HepG2 (cell line): ENCODE data around the gene PLEKHM2. TPM values are rescaled to one million over a fixed set of nuclear protein-coding genes. Genes with fewer than 3 reads are reported as not detected.

ENCODE experiments used
- ATAC-seq: fragments of 200-7000 bp; cut with Tn5 transposase; 3 replicates; pipeline ENCODE4 v1.9.1; 2020; ENCODE audit warnings: mild to moderate bottlenecking, moderate library complexity
- BruUV-seq: library from RNA; stranded (reverse); fragments of 400-500 nt; replicated peaks from 2 replicates; lab custom pipeline; 2021; lab: Mats Ljungman, UMichigan
- CTCF ChIA-PET: fragments of 300-600 bp; formaldehyde crosslinking; extraction: SDS; loops from one replicate; lab custom pipeline; 2021; ENCODE audit warnings: low total read pairs, inconsistent platforms, low intra/inter-chr PET ratio; lab: Yijun Ruan, JAX
- POLR2A ChIA-PET: fragments of 350-600 bp; sonication (Branson Sonifier 250); formaldehyde crosslinking; loops from one replicate; lab custom pipeline; 2020; ENCODE audit warnings: antibody characterized with exemption, inconsistent platforms; lab: Yijun Ruan, JAX
- DNase-seq: peaks from one replicate; pipeline ENCODE4 v3.0.0-alpha.2; 2015; ENCODE audit warnings: low spot score
- FAIRE-seq: peaks from 3 replicates; lab custom pipeline; 2011; peaks lifted over from hg19 to GRCh38; lab: Jason Lieb, UNC
- H2AFZ ChIP-seq: one replicate; pipeline ENCODE4 v1.6.1; 2011; ENCODE audit warnings: low read length, inconsistent platforms
- H3K27ac ChIP-seq: fragments of 300-600 bp; 3 replicates; pipeline ENCODE4 v1.8.0; 2011; ENCODE audit warnings: mixed run types, mild to moderate bottlenecking, mixed read lengths, low read length, inconsistent platforms; ENCODE audit not compliant: insufficient read depth; ENCODE audit errors: extremely low read length
- H3K27me3 ChIP-seq, 2 experiments: fragments of 200-600 bp in 1 of 2; 2 replicates in 1 of 2; 3 replicates in 1 of 2; pipeline versions ENCODE4 v1.6.0 to v1.8.0; 2011; ENCODE audit warnings: low read length in 2 of 2, mild to moderate bottlenecking in 2 of 2, moderate library complexity in 2 of 2, inconsistent platforms in 1 of 2; ENCODE audit not compliant: insufficient read depth in 2 of 2, control insufficient read depth in 1 of 2
- H3K36me3 ChIP-seq, 2 experiments: fragments of 200-600 bp in 1 of 2; replicated peaks in 1 of 2; 2 replicates in 1 of 2; 3 replicates in 1 of 2; pipeline versions ENCODE4 v1.5.1 to v1.8.0; 2011; ENCODE audit warnings: low read length in 2 of 2, inconsistent platforms in 1 of 2; ENCODE audit not compliant: insufficient read depth in 2 of 2, control insufficient read depth in 1 of 2
- H3K4me1 ChIP-seq: 2 replicates; pipeline ENCODE4 v1.5.1; 2012; ENCODE audit warnings: low read length, inconsistent platforms; ENCODE audit not compliant: insufficient read depth
- H3K4me2 ChIP-seq: 2 replicates; pipeline ENCODE4 v1.6.0; 2011; ENCODE audit warnings: low read depth, low read length, inconsistent platforms
- H3K4me3 ChIP-seq, 3 experiments: fragments of 200-600 bp in 1 of 3; sonication (generic), shearing (Covaris generic) in 1 of 3; replicated peaks in 1 of 3; 2 replicates each; pipeline ENCODE4 v1.5.1; 2011 to 2016; ENCODE audit warnings: low read length in 3 of 3, inconsistent platforms in 2 of 3, low read depth in 2 of 3, mild to moderate bottlenecking in 2 of 3, control low read depth in 1 of 3, mixed read lengths in 1 of 3; ENCODE audit not compliant: insufficient read depth in 1 of 3
- H3K79me2 ChIP-seq: one replicate; pipeline ENCODE4 v1.6.1; 2011; ENCODE audit warnings: low read length, inconsistent platforms; ENCODE audit not compliant: insufficient read depth
- H3K9ac ChIP-seq: 2 replicates; pipeline ENCODE4 v1.6.0; 2011; ENCODE audit warnings: mild to moderate bottlenecking, low read depth, low read length, inconsistent platforms; ENCODE audit not compliant: insufficient read depth
- H3K9me3 ChIP-seq: 2 replicates; pipeline ENCODE4 v1.5.1; 2012; ENCODE audit warnings: mild to moderate bottlenecking, low read length
- H4K20me1 ChIP-seq: 2 replicates; pipeline ENCODE4 v1.6.0; 2011; ENCODE audit warnings: inconsistent platforms, mild to moderate bottlenecking, low read length, moderate library complexity; ENCODE audit not compliant: insufficient read depth
- BCL3 ChIP-seq: sonication (generic); formaldehyde crosslinking; IDR thresholded peaks from 2 replicates; pipeline ENCODE4 v1.5.1; 2020; ENCODE audit warnings: mild to moderate bottlenecking, missing genetic modification reagents, moderate library complexity
- CEBPB ChIP-seq: IDR thresholded peaks from 2 replicates; pipeline ENCODE4 v1.6.1; 2011; ENCODE audit warnings: low read depth, low read length, improper control_type of control experiment, borderline replicate concordance
- ELF4 ChIP-seq: sonication (generic); formaldehyde crosslinking; IDR thresholded peaks from 2 replicates; pipeline ENCODE4 v1.5.0; 2020; ENCODE audit warnings: missing genetic modification reagents, mild to moderate bottlenecking, moderate library complexity, borderline replicate concordance
- RCOR2 ChIP-seq: IDR thresholded peaks from 2 replicates; pipeline ENCODE4 v1.6.1; 2016; ENCODE audit warnings: missing biosample characterization, missing genetic modification reagents
- ZFP41 ChIP-seq: sonication (generic); formaldehyde crosslinking; IDR thresholded peaks from 2 replicates; pipeline ENCODE4 v1.4.0; 2020; ENCODE audit warnings: mild to moderate bottlenecking, missing genetic modification reagents, borderline replicate concordance
- ZNF17 ChIP-seq: sonication (generic); formaldehyde crosslinking; IDR thresholded peaks from 2 replicates; pipeline ENCODE4 v1.5.0; 2020; ENCODE audit warnings: mild to moderate bottlenecking, missing genetic modification reagents
- WGBS: methylation state at CpG from one replicate; pipeline ENCODE4 v1.1.6; 2017; ENCODE audit warnings: low lambda C conversion rate; 5-methylcytosine and 5-hydroxymethylcytosine counted together
- in situ Hi-C: cut with HindIII; loops from 2 replicates; pipeline ENCODE4 v1.10.0; 2017; ENCODE audit warnings: low pct_unique_long_range_greater_than_20kb; ENCODE audit not compliant: extremely low pct_ligation_motif_present
- intact Hi-C: fragments of 100-400 bp; cut with micrococcal nuclease; formaldehyde crosslinking; loops from one replicate; pipeline ENCODE4 v1.10.0; 2022; ENCODE audit not compliant: unreplicated experiment
- polyA plus RNA-seq, 8 experiments: library from polyadenylated mRNA; depleted of rRNA in 3 of 8; stranded (reverse) in 7 of 8; unstranded in 1 of 8; fragments of >200 nt; fragmentation: Illumina TruSeq in 4 of 8; extraction: Trizol in 4 of 8; gene quantifications; 2 replicates each; pipeline versions ENCODE4 v1.2.1 to v1.2.3, GENCODE V29; 2011 to 2016; ENCODE audit warnings: low read depth in 4 of 8, missing spikeins in 1 of 8, mixed read lengths in 1 of 8; ENCODE audit not compliant: insufficient read depth in 1 of 8
- total RNA-seq, 5 experiments: library from RNA; depleted of rRNA; stranded (reverse); fragments of >200 nt; fragmentation: Illumina TruSeq; extraction: Trizol; gene quantifications; 2 replicates each; pipeline ENCODE4 v1.2.3, GENCODE V29; 2016; ENCODE audit warnings: low read depth in 1 of 5

Gene PLEKHM2
- total and polyA plus RNA-seq, 2 of the 13 experiments (the other 11 are each of a cell fraction or from before 2014, with no cell fraction given), result 16.5 to 27.3 TPM

GRCh38 chr1:15660151-15660550 lies 24.0 kb upstream of the PLEKHM2 start:
- intact Hi-C loops, result no loop called here
- TF ChIP-seq CEBPB (0 out of 2 replicates have a peak, but pooled peaks have one; percentile 11), ELF4 (CRISPR knock-in tag) (no peak)
- TF ChIP-seq, all 625 proteins: peak for 1
- DNase-seq, result no peak
- ChIA-PET CTCF (no interaction called here), POLR2A (no interaction called here)
- Histone ChIP-seq H3K4me2 (no peak overlapping the region), H3K27ac (no peak overlapping the region), H3K4me3 (no peak overlapping the region), H3K9ac (no peak overlapping the region), H2AFZ (no peak overlapping the region), H3K9me3 (no peaks in the 10 kb centered on the region), H3K79me2 (no peaks in the 10 kb centered on the region), H4K20me1 (no peaks in the 10 kb centered on the region), H3K27me3 (no peaks in the 10 kb centered on the region), H3K36me3 (peaks cover 29 to 64% of the 10 kb centered on the region in 2 experiments), H3K4me1 (no peaks in the 10 kb centered on the region)
- in situ Hi-C loops, result no loop called here
- WGBS, result 90% methylated on average over 3 of the region's 3 CpGs
- no peak for FAIRE-seq
- no TSS peak for BruUV-seq
- no peak for ATAC-seq

- CTCF ChIA-PET, result no interaction called here
- no peaks in the 10 kb centered on the region for H4K20me1 ChIP-seq
- no peak overlapping the region for H2AFZ ChIP-seq
- 0 out of 2 replicates have a peak, but pooled peaks cover 2% of the 10 kb centered on the region for H3K4me1 ChIP-seq
- no peak for DNase-seq
- no peak for ATAC-seq
- 90% methylated on average over 2 of the region's 2 CpGs for WGBS
- H3K36me3 ChIP-seq, result peaks cover 21 to 46% of the 10 kb centered on the region in 2 experiments
- H3K27me3 ChIP-seq, result no peaks in the 10 kb centered on the region
- H3K9ac ChIP-seq, result no peak overlapping the region
- no peaks in the 10 kb centered on the region for H3K9me3 ChIP-seq
- in situ Hi-C loops (no loop called here), intact Hi-C loops (no loop called here)
- TF ChIP-seq RCOR2 (no peak), ZNF17 (CRISPR knock-in tag) (no peak), ZFP41 (CRISPR knock-in tag) (no peak), BCL3 (CRISPR knock-in tag) (no peak)
- H3K79me2 ChIP-seq, result no peaks in the 10 kb centered on the region
- BruUV-seq, result no TSS peak
- H3K27ac ChIP-seq, result no peak overlapping the region
- H3K4me2 ChIP-seq, result no peak overlapping the region
- no peak for FAIRE-seq
- no peak overlapping the region for H3K4me3 ChIP-seq
- POLR2A ChIA-PET, result no interaction called here
These were observed 21.6 kb upstream of the PLEKHM2 start for GRCh38 chr1:15662477-15662876.
